Endothelial cell of umbilical vein (primary cell): Measurements from ENCODE around the gene EMX1. TPM values are rescaled to one million over a fixed set of nuclear protein-coding genes. Genes with fewer than 3 reads are reported as not detected.

ENCODE experiments used
- BruUV-seq: library from RNA; stranded (reverse); fragments of 400-500 nt; replicated peaks from 2 replicates; lab custom pipeline; 2021; lab: Mats Ljungman, UMichigan
- CTCF ChIA-PET: fragments of 300-600, 350-600 bp; sonication (Branson Sonifier 250); formaldehyde crosslinking; loops from one replicate; lab custom pipeline; 2021; ENCODE audit warnings: antibody characterized with exemption, inconsistent platforms; lab: Charles Lee
- POLR2A ChIA-PET: fragments of 300-600, 350-600 bp; sonication (Branson Sonifier 250); formaldehyde crosslinking; loops from one replicate; lab custom pipeline; 2021; ENCODE audit warnings: antibody characterized with exemption, inconsistent platforms; lab: Charles Lee
- DNase-seq: peaks from one replicate; pipeline ENCODE4 v3.0.0-alpha.2; 2011; ENCODE audit warnings: low read depth, low spot score
- FAIRE-seq: peaks from 2 replicates; lab custom pipeline; 2011; peaks lifted over from hg19 to GRCh38; lab: Jason Lieb, UNC
- H2AFZ ChIP-seq: 2 replicates; pipeline ENCODE4 v1.6.0; 2012; ENCODE audit warnings: low read depth, low read length, control low read depth, inconsistent platforms
- H3K27ac ChIP-seq: 2 replicates; pipeline ENCODE4 v1.5.1; 2011; ENCODE audit warnings: low read depth, mild to moderate bottlenecking, control low read depth, low read length, moderate library complexity; ENCODE audit not compliant: insufficient read depth
- H3K27me3 ChIP-seq, 2 experiments: 2 replicates each; pipeline versions ENCODE4 v1.6.0 to v1.6.1; 2011; ENCODE audit warnings: low read length in 2 of 2, mixed read lengths in 1 of 2; ENCODE audit not compliant: control insufficient read depth in 2 of 2, insufficient read depth in 2 of 2
- H3K36me3 ChIP-seq, 2 experiments: 2 replicates in 1 of 2; 3 replicates in 1 of 2; pipeline ENCODE4 v1.5.1; 2011; ENCODE audit warnings: low read length in 2 of 2, mild to moderate bottlenecking in 1 of 2, moderate library complexity in 1 of 2; ENCODE audit not compliant: control insufficient read depth in 2 of 2, insufficient read depth in 2 of 2; ENCODE audit errors: extremely low read depth in 1 of 2
- H3K4me1 ChIP-seq: 3 replicates; pipeline ENCODE4 v1.5.1; 2011; ENCODE audit warnings: mild to moderate bottlenecking, low read length; ENCODE audit not compliant: control insufficient read depth, insufficient read depth; ENCODE audit errors: extremely low read depth
- H3K4me2 ChIP-seq: 2 replicates; pipeline ENCODE4 v1.6.1; 2011; ENCODE audit warnings: low read length, control low read depth, mixed read lengths; ENCODE audit not compliant: insufficient read depth
- H3K4me3 ChIP-seq, 3 experiments: fragments of 200-600 bp in 1 of 3; sonication (generic), shearing (Covaris generic) in 1 of 3; replicated peaks in 1 of 3; 2 replicates each; pipeline ENCODE4 v1.5.1; 2011 to 2016; ENCODE audit warnings: control low read depth in 3 of 3, low read length in 3 of 3, mild to moderate bottlenecking in 2 of 3, inconsistent platforms in 1 of 3, low read depth in 1 of 3, moderate library complexity in 1 of 3; ENCODE audit not compliant: insufficient read depth in 1 of 3
- H3K79me2 ChIP-seq: 2 replicates; pipeline ENCODE4 v1.6.0; 2012; ENCODE audit warnings: low read length, inconsistent platforms; ENCODE audit not compliant: control insufficient read depth, insufficient read depth
- H3K9ac ChIP-seq: replicated peaks from 2 replicates; pipeline ENCODE3; 2011; ENCODE audit warnings: low read length, control low read depth; ENCODE audit not compliant: insufficient read depth; ENCODE audit errors: extremely low read depth
- H3K9me1 ChIP-seq: replicated peaks from 3 replicates; pipeline ENCODE4 v1.6.0; 2011; ENCODE audit warnings: mild to moderate bottlenecking, low read length; ENCODE audit not compliant: control insufficient read depth, insufficient read depth; ENCODE audit errors: extremely low read depth
- H3K9me3 ChIP-seq: replicated peaks from 2 replicates; pipeline ENCODE4 v1.5.1; 2012; ENCODE audit warnings: low read length, inconsistent platforms; ENCODE audit not compliant: control insufficient read depth, insufficient read depth
- H4K20me1 ChIP-seq: replicated peaks from 2 replicates; pipeline ENCODE3; 2011; ENCODE audit warnings: mild to moderate bottlenecking, low read length; ENCODE audit not compliant: control insufficient read depth, insufficient read depth; ENCODE audit errors: extremely low read depth
- FOS ChIP-seq: IDR thresholded peaks from 2 replicates; pipeline ENCODE4 v1.6.1; 2011; ENCODE audit warnings: mild to moderate bottlenecking, low read length, moderate library complexity, borderline replicate concordance; ENCODE audit not compliant: insufficient read depth
- MAX ChIP-seq: IDR thresholded peaks from 2 replicates; pipeline ENCODE4 v1.6.1; 2011; ENCODE audit not compliant: insufficient read depth, insufficient read length
- POLR2A ChIP-seq: IDR thresholded peaks from 2 replicates; pipeline ENCODE4 v1.6.1; 2012; ENCODE audit warnings: low read depth, mild to moderate bottlenecking, control low read depth, low read length
- dilution Hi-C: fragments of 300-500 bp; cut with MboI; formaldehyde crosslinking; loops from one replicate; pipeline ENCODE4 v1.15.0; 2019; ENCODE audit warnings: low sequenced_read_pairs; ENCODE audit not compliant: extremely low pct_ligation_motif_present
- intact Hi-C: fragments of 100-400 bp; cut with micrococcal nuclease; formaldehyde crosslinking; loops from one replicate; pipeline ENCODE4 v1.10.0; 2022
- polyA plus RNA-seq, 4 experiments: library from polyadenylated mRNA; depleted of rRNA in 3 of 4; stranded (reverse) in 3 of 4; unstranded in 1 of 4; fragments of >200 nt; gene quantifications; 2 replicates each; pipeline versions ENCODE4 v1.2.1 to v1.2.3, GENCODE V29; 2011 to 2012; ENCODE audit warnings: missing spikeins in 1 of 4
- total RNA-seq: library from RNA; stranded (reverse); gene quantifications from 2 replicates; pipeline ENCODE4 v1.2.3, GENCODE V29; 2021
- TF ChIP-seq, protein P1 (sequence below), 2 donors: IDR thresholded peaks; 1 replicate in 1 of 2; 2 replicates in 1 of 2; pipeline ENCODE4 v1.5.1; 2011; ENCODE audit warnings: low read length in 2 of 2, mild to moderate bottlenecking in 2 of 2, moderate library complexity in 2 of 2, control low read depth in 1 of 2, inconsistent platforms in 1 of 2, low read depth in 1 of 2; ENCODE audit not compliant: insufficient read depth in 1 of 2; ENCODE audit errors: extremely low read depth in 1 of 2

The EMX1 gene
- total and polyA plus RNA-seq, 2 donors (not counting 3 experiments of a cell fraction or from before 2014, with no cell fraction given): not detected

- BruUV-seq: no TSS peak
Observed at GRCh38 chr2:72949642-72950041, 32.3 kb downstream of the EMX1 start.

More at GRCh38 chr2:72949642-72950041, 32.3 kb downstream of the EMX1 start:
- Histone ChIP-seq H3K79me2 (no peaks in the 10 kb centered on the region), H3K36me3 (no peaks in the 10 kb centered on the region), H3K4me2 (no peak overlapping the region), H3K9me1 (no peaks in the 10 kb centered on the region), H3K4me1 (no peaks in the 10 kb centered on the region), H3K4me3 (no peak overlapping the region), H2AFZ (no peak overlapping the region), H3K27me3 (no peaks in the 10 kb centered on the region), H4K20me1 (no peaks in the 10 kb centered on the region), H3K9ac (no peak overlapping the region), H3K9me3 (no peaks in the 10 kb centered on the region), H3K27ac (no peak overlapping the region)
- intact Hi-C loops: no loop called here
- dilution Hi-C loops: no loop called here
- DNase-seq: no peak
- FAIRE-seq: no peak
- POLR2A ChIA-PET: no interaction called here
- CTCF ChIA-PET: interaction anchor here (1.0 to 1.7 kb wide), 2 partner anchors 24 to 228 kb away, joined by 4 read pairs; no protein-coding TSS in a partner anchor
- no peak for TF ChIP-seq POLR2A
- TF ChIP-seq, protein P1, sequence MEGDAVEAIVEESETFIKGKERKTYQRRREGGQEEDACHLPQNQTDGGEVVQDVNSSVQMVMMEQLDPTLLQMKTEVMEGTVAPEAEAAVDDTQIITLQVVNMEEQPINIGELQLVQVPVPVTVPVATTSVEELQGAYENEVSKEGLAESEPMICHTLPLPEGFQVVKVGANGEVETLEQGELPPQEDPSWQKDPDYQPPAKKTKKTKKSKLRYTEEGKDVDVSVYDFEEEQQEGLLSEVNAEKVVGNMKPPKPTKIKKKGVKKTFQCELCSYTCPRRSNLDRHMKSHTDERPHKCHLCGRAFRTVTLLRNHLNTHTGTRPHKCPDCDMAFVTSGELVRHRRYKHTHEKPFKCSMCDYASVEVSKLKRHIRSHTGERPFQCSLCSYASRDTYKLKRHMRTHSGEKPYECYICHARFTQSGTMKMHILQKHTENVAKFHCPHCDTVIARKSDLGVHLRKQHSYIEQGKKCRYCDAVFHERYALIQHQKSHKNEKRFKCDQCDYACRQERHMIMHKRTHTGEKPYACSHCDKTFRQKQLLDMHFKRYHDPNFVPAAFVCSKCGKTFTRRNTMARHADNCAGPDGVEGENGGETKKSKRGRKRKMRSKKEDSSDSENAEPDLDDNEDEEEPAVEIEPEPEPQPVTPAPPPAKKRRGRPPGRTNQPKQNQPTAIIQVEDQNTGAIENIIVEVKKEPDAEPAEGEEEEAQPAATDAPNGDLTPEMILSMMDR (IDR thresholded peaks at IDR 0.05; ENCODE audit: extremely low read depth in 1 of 2, insufficient read depth in 1 of 2, low read depth in 1 of 2, low read length in 2 of 2): no peak
- no peak for TF ChIP-seq FOS
- no peak for TF ChIP-seq MAX
